SU-DHL-6 (cell line): Measurements from ENCODE around the gene HBZ.

Experiments used
- H2AFZ ChIP-seq: fragments of 200-600 bp; sonication (generic); 2 replicates; pipeline ENCODE4 v1.6.1; 2014; ENCODE audit warnings: low read depth, mild to moderate bottlenecking, moderate library complexity, mixed read lengths, antibody characterized with exemption, low read length; ENCODE audit not compliant: severe bottlenecking
- H3F3A ChIP-seq: fragments of 200-600 bp; shearing (Covaris generic); 2 replicates; pipeline ENCODE4 v1.6.0; 2016; ENCODE audit warnings: antibody characterized with exemption, mild to moderate bottlenecking; ENCODE audit not compliant: insufficient read depth
- H3K27ac ChIP-seq: fragments of 200-600 bp; sonication (generic); 2 replicates; pipeline ENCODE4 v1.5.1; 2016; ENCODE audit warnings: low read depth, mild to moderate bottlenecking, low read length, moderate library complexity, mixed read lengths
- H3K27me3 ChIP-seq: fragments of 200-600 bp; sonication (generic), shearing (Covaris generic); 2 replicates; pipeline ENCODE4 v1.6.0; 2014; ENCODE audit warnings: mild to moderate bottlenecking, low read length
- H3K36me3 ChIP-seq: fragments of 200-600 bp; sonication (generic); 2 replicates; pipeline ENCODE4 v1.6.1; 2014; ENCODE audit warnings: mild to moderate bottlenecking, low read length, mixed read lengths
- H3K4me2 ChIP-seq: fragments of 300-600, 200-600 bp; shearing (Covaris generic), sonication (generic); 2 replicates; pipeline ENCODE4 v1.6.0; 2014; ENCODE audit warnings: low read length, low read depth, mild to moderate bottlenecking; ENCODE audit not compliant: poor library complexity, severe bottlenecking
- H3K4me3 ChIP-seq: fragments of 200-600 bp; sonication (generic); 2 replicates; pipeline ENCODE4 v1.5.1; 2014; ENCODE audit warnings: antibody characterized with exemption, low read length, mild to moderate bottlenecking, mixed read lengths; ENCODE audit not compliant: insufficient read depth, poor library complexity, severe bottlenecking
- H3K79me2 ChIP-seq: fragments of 200-600 bp; sonication (generic); 2 replicates; pipeline ENCODE4 v1.6.1; 2014; ENCODE audit warnings: mild to moderate bottlenecking, low read length, moderate library complexity; ENCODE audit not compliant: insufficient read depth
- H3K9ac ChIP-seq: fragments of 200-600 bp; sonication (generic); 2 replicates; pipeline ENCODE4 v1.7.0; 2014; ENCODE audit warnings: mild to moderate bottlenecking, low read length
- H3K9me2 ChIP-seq: fragments of 200-600 bp; sonication (generic); replicated peaks from 2 replicates; pipeline ENCODE4 v1.6.1; 2014; ENCODE audit warnings: low read length; ENCODE audit not compliant: insufficient read depth
- H3K9me3 ChIP-seq: fragments of 200-600 bp; sonication (generic); 2 replicates; pipeline ENCODE4 v1.6.1; 2014; ENCODE audit warnings: low read length, mixed read lengths; ENCODE audit not compliant: insufficient read depth
- H4K20me1 ChIP-seq: fragments of 200-600 bp; sonication (generic); 2 replicates; pipeline ENCODE4 v1.6.1; 2014; ENCODE audit warnings: low read depth, mild to moderate bottlenecking, antibody characterized with exemption, low read length, moderate library complexity, mixed read lengths
- EZH2phosphoT487 ChIP-seq: fragments of 200-600 bp; sonication (generic), shearing (Covaris generic); conservative IDR thresholded peaks from 2 replicates; pipeline ENCODE4 v1.6.1; 2018; ENCODE audit warnings: mild to moderate bottlenecking, antibody characterized with exemption, low read length, moderate library complexity, mixed read lengths
- TF ChIP-seq, protein P1 (sequence below): fragments of 200-600 bp; sonication (generic); IDR thresholded peaks from one replicate; pipeline ENCODE4 v1.5.1; 2017; ENCODE audit warnings: antibody characterized with exemption, mild to moderate bottlenecking, low read length, moderate library complexity; ENCODE audit not compliant: insufficient read depth, poor library complexity, severe bottlenecking

Gene HBZ

DNA sequence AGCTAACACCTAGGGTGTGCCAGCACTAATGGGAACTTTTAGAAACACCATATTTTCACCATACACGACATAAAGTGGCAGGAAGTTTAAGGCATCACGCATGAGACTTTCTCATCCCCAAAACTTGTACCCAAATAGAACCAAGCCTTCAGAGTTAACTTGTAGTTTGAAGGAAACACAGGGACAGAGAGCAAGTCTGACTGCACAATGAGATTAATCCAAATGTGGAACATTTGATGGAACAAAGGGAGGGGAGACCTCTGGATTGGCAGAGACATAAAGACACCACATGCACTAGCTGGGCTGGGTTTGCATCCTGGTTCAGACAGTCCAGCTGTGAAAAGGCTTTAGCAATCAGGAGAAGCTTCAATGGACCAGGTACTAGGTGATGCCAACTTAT, 38.1 kb upstream of the HBZ start:
- Histone ChIP-seq H3K79me2 (no peaks in the 10 kb centered on the region; the same call in 1 of the 2 replicates), H3K9me3 (no peaks in the 10 kb centered on the region), H3K27ac (no peak overlapping the region), H3F3A (peaks cover 9% of the 10 kb centered on the region), H3K27me3 (no peaks in the 10 kb centered on the region), H3K36me3 (no peaks in the 10 kb centered on the region), H2AFZ (no peak overlapping the region), H3K4me3 (no peak overlapping the region), H3K4me2 (no peak overlapping the region), H3K9me2 (no peaks in the 10 kb centered on the region), H3K9ac (no peak overlapping the region), H4K20me1 (no peaks in the 10 kb centered on the region)
- no peak for TF ChIP-seq EZH2phosphoT487

DNA sequence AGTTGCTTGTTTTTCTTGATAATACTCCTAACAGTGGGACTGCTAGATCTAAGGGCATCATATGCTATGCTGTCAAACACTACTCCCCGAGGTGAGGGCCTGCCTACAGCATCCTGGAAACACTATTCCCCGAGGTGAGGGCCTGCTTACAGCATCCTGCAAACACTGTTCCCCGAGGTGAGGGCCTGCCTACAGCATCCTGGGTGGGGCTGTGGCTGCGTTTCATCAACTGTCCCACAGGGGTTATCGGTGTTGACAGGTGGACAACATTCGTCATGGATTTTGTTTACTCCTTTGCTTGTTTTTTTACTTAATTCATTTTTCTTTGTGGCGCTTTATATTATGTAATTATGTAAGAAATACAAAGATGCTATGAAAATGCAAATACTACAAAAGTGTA, 36.4 kb upstream of the HBZ start:
- Histone ChIP-seq H3K4me2 (no peak overlapping the region), H3K9ac (no peak overlapping the region), H3K79me2 (no peaks in the 10 kb centered on the region; the same call in 1 of the 2 replicates), H2AFZ (no peak overlapping the region), H3K9me3 (no peaks in the 10 kb centered on the region), H3K27ac (no peak overlapping the region), H3K27me3 (no peaks in the 10 kb centered on the region), H3K4me3 (no peak overlapping the region), H3F3A (peaks cover 9% of the 10 kb centered on the region), H3K9me2 (no peaks in the 10 kb centered on the region), H4K20me1 (no peaks in the 10 kb centered on the region), H3K36me3 (no peaks in the 10 kb centered on the region)
- TF ChIP-seq EZH2phosphoT487 = no peak
- TF ChIP-seq, protein P1, sequence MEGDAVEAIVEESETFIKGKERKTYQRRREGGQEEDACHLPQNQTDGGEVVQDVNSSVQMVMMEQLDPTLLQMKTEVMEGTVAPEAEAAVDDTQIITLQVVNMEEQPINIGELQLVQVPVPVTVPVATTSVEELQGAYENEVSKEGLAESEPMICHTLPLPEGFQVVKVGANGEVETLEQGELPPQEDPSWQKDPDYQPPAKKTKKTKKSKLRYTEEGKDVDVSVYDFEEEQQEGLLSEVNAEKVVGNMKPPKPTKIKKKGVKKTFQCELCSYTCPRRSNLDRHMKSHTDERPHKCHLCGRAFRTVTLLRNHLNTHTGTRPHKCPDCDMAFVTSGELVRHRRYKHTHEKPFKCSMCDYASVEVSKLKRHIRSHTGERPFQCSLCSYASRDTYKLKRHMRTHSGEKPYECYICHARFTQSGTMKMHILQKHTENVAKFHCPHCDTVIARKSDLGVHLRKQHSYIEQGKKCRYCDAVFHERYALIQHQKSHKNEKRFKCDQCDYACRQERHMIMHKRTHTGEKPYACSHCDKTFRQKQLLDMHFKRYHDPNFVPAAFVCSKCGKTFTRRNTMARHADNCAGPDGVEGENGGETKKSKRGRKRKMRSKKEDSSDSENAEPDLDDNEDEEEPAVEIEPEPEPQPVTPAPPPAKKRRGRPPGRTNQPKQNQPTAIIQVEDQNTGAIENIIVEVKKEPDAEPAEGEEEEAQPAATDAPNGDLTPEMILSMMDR = no peak

DNA sequence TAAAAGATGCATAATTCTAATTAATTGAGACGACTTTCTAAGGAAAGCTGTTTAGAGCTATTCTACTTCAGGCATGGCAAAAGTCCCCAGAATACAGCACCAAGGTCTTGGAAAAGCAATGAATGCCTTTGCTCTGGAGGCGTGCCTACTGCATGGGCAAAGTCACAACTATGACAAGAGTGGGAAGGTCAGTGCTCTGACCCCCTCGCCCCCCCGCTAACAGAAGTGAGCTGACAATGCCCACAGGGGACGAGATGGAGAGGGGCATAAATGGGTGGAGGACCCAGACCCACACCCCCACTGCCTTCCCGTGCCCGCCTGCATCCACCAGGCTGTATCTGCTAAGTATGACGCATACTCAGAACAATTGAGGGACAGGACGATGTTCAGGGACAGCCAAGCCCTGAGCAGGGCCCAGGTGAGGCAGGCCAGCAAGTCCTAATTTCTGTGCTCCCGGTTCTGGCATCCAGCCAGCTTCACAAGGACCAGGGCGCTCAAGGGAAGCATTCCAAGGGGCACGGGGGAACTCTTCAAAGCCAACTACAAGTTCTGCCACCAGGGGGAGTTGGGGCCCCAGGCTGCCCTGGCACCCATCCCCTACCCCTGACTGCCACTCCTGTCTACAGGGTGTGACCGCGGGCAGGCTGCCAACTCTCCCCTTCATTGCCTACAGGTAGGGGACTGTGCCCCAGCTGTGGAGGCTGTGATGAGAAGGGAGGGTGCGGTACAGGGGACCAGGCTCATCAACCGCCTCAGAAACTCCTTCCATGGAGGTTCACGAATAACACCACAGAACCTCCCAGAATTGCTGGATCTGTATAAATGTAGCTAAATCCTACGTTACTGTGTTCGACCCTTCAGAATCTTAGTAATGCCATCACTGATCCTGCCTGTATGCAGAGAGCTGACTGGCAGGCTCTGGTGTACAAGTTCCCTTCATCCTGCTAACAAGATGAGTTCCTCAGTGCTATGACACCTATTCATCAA, 34.8 kb upstream of the HBZ start:
- Histone ChIP-seq H3K9ac (no peak overlapping the region), H3F3A (peaks cover 9% of the 10 kb centered on the region), H3K79me2 (peaks cover 5% of the 10 kb centered on the region; the same call in 1 of the 2 replicates), H3K4me2 (no peak overlapping the region), H3K27me3 (no peaks in the 10 kb centered on the region), H2AFZ (no peak overlapping the region), H3K4me3 (no peak overlapping the region), H3K27ac (peak overlapping the region; percentile 1; the same call in 1 of the 2 replicates), H3K9me2 (no peaks in the 10 kb centered on the region), H3K36me3 (no peaks in the 10 kb centered on the region), H3K9me3 (no peaks in the 10 kb centered on the region), H4K20me1 (no peaks in the 10 kb centered on the region)
- TF ChIP-seq, protein P1 = peak; percentile 50
- TF ChIP-seq EZH2phosphoT487 = no peak

DNA sequence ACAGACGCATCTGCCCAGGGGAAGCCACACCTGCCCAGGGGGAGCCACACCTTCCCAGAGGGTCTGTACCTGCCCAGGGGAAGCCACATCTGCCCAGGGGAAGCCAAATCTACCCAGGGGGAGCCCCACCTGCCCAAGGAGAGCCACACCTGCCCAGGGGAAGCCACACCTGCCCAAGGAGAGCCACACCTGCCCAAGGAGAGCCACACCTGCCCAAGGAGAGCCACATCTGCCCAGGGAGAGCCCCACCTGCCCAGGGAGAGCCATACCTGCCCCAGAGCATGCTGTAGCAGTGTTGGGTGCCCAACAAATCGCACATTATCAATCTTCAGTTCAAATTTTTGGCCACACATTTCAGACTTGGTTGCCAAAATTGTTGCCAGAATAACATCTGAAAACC, 33.6 kb upstream of the HBZ start:
- Histone ChIP-seq H3K4me2 (no peak overlapping the region), H3K9me2 (no peaks in the 10 kb centered on the region), H3K27ac (no peak overlapping the region), H3K79me2 (peaks cover 6% of the 10 kb centered on the region; the same call in 1 of the 2 replicates), H3K4me3 (no peak overlapping the region), H3K9ac (no peak overlapping the region), H3F3A (peaks cover 9% of the 10 kb centered on the region), H3K27me3 (no peaks in the 10 kb centered on the region), H3K36me3 (no peaks in the 10 kb centered on the region), H2AFZ (no peak overlapping the region), H4K20me1 (no peaks in the 10 kb centered on the region), H3K9me3 (no peaks in the 10 kb centered on the region)
- no peak for TF ChIP-seq EZH2phosphoT487
- TF ChIP-seq, protein P1 = no peak
